ENCODE measurements around the gene PANK4.
"Not testable (repeated sequence)": the region's sequence is repeated elsewhere in the genome, so short reads cannot be mapped to it uniquely, and the experiment has no call there.

PANK4 gene

GRCh38 chr1:2558420-2558819 lies 32.0 kb upstream of the PANK4 start:
- DNase-seq = no peak

- no peak for DNase-seq
These were observed 31.3 kb upstream of the PANK4 start for GRCh38 chr1:2557482-2558400.

DNA sequence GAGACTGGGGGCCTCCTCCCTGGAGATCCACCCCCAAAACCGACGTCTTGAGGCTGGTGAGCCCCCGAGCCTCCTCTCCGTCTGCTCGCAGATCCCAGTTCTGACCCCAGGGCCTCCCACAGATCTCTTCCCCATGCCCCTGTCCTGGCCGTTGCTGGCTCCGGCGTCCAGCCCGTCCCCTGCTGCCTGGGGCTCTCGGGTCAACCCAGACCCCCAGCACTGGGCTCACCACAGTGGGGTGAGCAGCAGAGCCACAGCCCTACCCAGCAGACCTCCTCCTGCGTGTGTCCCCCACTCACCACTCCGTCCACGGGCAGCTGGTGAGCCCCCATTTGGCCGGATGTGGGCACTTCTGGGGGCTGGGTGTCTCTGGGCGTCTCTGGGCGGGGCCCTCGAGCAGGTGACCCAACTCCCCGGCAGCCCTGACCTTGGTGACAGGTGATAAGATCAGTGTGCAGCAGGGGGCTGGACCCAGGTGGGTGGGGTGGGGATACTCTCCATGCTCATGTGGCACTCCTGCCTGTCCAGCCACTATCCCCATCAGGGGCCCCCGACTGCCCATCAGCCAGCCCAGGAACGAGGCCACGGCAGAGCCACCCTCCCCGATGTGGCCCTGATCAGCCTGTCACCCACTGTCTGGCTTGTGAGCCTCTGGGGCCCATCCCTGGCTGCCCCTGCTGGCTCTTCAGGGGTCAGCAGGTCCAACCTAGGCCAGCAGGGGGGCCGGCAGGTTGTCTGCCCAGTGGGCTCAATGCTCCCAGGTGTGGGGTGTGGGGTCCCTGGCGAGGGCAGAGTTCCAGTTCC lies 30.5 kb upstream of the PANK4 start:
- no peak for DNase-seq

DNA sequence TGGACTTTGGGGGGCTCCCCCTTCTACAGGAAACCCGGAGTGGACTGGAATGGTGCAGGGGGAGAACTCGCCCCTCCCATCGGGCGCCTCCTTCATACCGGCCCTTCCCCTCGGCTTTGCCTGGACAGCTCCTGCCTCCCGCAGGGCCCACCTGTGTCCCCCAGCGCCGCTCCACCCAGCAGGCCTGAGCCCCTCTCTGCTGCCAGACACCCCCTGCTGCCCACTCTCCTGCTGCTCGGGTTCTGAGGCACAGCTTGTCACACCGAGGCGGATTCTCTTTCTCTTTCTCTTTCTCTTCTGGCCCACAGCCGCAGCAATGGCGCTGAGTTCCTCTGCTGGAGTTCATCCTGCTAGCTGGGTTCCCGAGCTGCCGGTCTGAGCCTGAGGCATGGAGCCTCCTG lies 29.9 kb upstream of the PANK4 start, which contains the start of gene TNFRSF14:
TNFRSF14 (plus strand) TSS at position 95 of the 401 bp plus-strand sequence; CDS start at position 389, 294 bp downstream.
- DNase-seq = peak; percentile 49

GRCh38 chr1:2555634-2556276 lies 29.4 kb upstream of the PANK4 start:
- DNase-seq = peak; percentile 67

- DNase-seq = no peak
These were observed 28.4 kb upstream of the PANK4 start for GRCh38 chr1:2554621-2555387.

- DNase-seq = no peak
These were observed 27.6 kb upstream of the PANK4 start for GRCh38 chr1:2553871-2554620.

DNA sequence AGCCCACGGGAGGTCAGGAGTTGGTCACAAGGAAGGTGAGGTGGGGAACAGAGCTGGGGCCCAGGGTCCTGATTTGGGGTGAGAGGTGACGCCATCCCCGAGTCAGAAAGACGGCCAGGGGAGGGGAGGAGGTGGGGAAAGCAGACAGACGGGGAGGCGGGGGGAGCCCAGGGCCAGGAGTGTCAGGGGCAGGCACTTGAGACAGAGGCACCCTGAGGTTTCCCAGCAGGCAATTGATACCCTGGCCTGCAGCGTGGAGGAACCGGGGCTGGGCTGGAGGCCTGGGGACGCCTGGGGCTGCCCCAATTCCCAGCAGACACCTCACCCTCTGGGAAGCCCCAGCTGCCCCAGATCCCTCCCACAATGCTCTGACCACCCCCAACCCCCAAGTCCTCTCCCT lies 26.7 kb upstream of the PANK4 start:
- not testable (repeated sequence) for DNase-seq

DNA sequence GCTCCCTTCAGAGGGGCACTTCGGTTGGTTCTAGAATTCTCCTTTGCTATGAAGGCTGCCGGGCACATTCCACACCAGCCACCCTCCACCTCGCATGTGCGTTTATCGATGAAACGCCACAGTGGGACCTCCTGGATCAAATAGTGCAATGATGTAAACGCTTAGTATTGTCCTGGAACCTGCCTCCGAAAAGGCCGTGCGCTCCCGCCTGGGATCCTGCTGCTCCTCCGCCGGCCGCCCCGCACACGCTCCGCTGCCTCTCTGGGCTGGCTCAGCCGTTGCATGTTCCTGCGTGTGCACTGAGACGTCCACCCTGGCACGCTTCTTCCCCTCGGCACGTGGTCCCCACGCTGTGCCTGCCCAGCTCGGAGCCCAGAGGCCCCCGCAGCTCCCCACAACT lies 25.8 kb upstream of the PANK4 start:
- no peak for DNase-seq

GRCh38 chr1:2551544-2551943 lies 25.1 kb upstream of the PANK4 start:
- not testable (repeated sequence) for DNase-seq

- DNase-seq = not testable (repeated sequence)
These were observed 24.0 kb upstream of the PANK4 start for GRCh38 chr1:2550309-2550861.

DNA sequence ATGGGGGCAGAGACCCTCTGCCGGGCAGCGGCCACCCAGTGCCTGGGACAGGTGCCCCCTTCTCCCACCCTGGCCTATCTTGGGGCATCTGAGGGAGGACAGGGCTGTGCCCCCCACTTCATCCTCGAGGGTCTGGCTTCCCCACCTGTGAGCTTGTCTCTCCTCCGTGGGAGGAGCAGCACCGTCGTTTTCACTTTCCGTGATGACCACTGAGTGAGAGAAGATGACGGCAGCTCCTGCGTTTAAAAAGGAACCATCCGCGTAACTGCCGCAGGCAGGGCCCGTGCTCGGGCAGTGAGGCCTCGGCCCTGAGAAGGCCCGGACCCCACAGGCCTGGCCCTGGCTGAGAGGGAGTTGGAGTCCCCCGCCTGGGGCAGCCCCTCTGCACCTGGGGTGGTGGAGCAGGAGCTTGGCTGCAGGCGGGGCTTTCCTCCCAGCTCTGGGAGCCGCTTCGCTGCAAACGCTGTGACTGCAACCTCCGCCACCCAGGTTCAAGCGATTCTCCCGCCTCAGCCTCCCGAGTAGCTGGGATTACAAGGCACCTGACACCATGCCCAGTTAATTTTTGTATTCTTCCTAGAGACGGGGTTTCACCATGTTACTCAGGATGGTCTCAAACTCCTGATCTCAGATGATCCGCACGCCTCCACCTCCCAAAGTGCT lies 23.1 kb upstream of the PANK4 start:
- not testable (repeated sequence) for DNase-seq

GRCh38 chr1:2548068-2548589 lies 21.7 kb upstream of the PANK4 start:
- peak; percentile 76 for DNase-seq

DNA sequence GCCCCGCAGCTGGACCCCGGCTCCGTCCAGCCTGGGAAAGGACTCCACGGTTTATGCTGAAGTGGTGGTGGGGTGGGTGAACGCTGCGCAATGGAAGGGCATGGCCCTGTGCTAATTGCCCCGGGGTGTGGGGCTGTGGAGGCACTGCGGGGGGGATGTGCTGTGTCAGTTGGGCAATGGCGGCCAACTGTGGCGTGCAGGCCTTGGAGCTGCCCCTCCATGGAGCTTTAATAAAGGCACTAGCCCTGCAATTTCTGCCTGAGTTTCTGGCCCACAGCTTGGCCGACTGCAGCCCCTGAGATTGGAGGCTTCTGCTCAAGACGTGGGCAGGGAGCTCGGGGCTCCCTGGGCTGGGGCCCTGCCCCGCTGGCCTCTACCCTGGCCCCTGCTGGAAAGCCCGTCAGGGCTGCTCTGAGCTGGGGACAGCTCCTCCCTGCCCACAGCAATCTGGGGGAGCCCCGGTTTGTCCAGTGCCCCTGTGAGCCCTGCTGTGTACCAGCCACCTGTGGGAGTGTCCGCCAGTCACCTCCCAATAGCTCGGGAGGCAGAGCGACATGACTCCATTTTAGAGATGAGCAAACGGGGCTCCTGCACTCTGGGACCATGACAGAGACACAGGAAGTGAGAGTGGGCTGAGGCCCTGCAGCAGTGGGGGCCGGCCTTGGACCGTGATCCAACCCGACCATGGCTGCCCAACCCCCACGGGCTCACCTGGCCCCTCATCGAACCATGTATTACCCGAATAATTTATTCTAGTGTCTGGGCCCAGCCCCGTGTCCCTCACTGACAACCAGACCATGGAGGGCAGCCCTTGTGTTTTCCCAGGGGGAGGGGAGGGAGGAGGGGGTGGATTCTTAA lies 21.0 kb upstream of the PANK4 start:
- DNase-seq = no peak

- peak; percentile 65 for DNase-seq
These were observed 20.3 kb upstream of the PANK4 start for GRCh38 chr1:2546515-2547209.

GRCh38 chr1:2545754-2546514 lies 19.5 kb upstream of the PANK4 start:
- DNase-seq = peak; percentile 78

DNA sequence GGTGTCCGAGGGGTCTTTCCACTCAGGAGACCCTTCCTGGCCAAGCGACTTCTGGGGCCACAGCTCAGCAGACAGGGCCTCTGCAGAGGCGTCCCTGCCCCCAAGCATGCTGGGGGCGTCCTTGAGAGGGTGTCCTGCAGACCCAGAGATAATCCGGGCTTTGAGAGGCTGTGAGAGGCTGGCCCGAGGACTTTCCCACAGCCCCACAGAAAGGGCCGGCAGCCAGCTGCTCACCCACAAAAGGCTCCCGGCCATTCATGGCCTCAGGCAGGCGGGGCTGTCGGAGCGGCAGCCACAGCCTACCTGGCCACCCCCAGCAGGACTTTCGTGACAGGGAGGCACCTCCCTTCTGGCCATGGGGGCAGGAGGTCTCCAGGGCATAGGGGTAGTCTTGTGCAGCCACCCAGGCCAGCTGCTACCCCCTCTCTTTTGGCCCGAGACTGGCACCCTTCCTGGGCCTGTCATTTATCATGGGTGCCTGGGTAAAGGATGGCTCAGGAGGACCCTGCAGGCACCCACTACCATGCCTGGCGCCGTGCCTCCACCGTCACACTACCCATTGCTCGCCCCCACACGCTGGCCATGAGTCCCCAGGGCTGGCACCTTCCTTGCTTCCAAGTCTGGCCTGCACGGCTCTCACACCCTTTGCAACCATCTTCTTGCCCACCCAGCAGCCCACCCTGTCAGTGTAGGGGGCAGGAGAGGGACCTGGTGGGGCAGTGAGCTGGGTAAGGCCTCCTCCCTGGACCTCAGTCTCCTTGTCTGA lies 18.7 kb upstream of the PANK4 start:
- no peak for DNase-seq
